ENCODE results near the gene MORC2. TPM values are rescaled to one million over a fixed set of nuclear protein-coding genes. Genes with fewer than 3 reads are reported as not detected.

Gene MORC2
- total RNA-seq, 1 experiment from 2014 or later = 25.4 TPM

DNA sequence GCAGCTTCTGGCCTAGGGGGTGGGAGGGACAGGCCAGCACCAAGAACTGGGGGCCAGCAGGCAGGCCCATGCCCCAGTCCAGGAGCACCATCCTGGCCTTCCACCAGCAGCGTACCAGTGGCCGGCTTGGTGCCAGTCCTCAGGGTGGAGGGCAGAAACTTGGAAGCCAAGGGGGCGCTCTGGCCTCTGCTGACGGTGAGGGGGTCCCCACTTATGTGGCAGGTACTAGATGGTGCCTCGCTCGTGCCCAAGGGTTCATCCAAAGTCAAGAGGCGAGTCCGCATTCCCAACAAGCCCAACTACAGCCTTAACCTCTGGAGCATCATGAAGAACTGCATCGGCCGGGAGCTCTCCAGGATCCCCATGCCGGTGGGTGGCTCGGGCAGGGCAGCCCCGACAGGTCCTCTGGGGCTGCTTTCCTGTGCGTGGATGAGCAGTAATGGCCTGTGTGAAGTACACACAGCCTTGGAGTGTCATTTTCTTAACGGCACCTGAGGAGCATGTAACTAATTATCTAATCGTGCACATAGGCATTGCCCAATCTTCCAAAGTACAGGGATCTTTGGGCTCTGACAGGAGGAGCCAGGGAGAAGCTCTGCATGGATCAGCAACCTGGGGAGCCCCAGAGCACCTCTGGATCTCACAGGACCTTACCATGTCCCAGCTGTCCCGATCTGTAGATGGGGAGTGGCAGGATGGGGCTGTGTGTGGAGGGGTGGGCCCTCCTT is 79.1 kb downstream of the MORC2 start:
- Histone ChIP-seq H3K4me1 (ENCODE audit: control insufficient read depth in 1 of 2, insufficient read depth in 2 of 2, low read length in 2 of 2) (no peaks in the 10 kb centered on the region), H3K9me2 (ENCODE audit: insufficient read depth) (no peaks in the 10 kb centered on the region), H3K27me3 (ENCODE audit: insufficient read depth, low read length) (no peaks in the 10 kb centered on the region), H3K4me3 (replicated peaks in 1 of 2; ENCODE audit: low read depth in 1 of 2, low read length in 2 of 2) (no peak overlapping the region), H3K4me2 (ENCODE audit: low read length) (no peak overlapping the region), H3K9ac (ENCODE audit: low read length) (no peak overlapping the region), H2AFZ (ENCODE audit: low read depth, low read length, poor library complexity, severe bottlenecking) (no peak overlapping the region), H3K36me3 (ENCODE audit: control insufficient read depth in 1 of 2, insufficient read depth in 2 of 2, low read length in 2 of 2) (no peaks in the 10 kb centered on the region), H3K9me3 (ENCODE audit: control insufficient read depth in 1 of 2, insufficient read depth in 1 of 2, low read depth in 1 of 2, low read length in 2 of 2) (no peaks in the 10 kb centered on the region), H3K27ac (ENCODE audit: low read depth, low read length) (no peak overlapping the region), H4K20me1 (ENCODE audit: insufficient read depth) (no peaks in the 10 kb centered on the region), H3K79me2 (ENCODE audit: insufficient read depth, low read length) (no peaks in the 10 kb centered on the region)
- intact Hi-C loops (cut with micrococcal nuclease) = no loop called here
- no peak for DNase-seq (ENCODE audit: low read depth, low spot score)
- BruUV-seq (replicated peaks) = no TSS peak
- ChIA-PET CTCF (interaction anchor here (3.2 kb wide), 1 partner anchor 126 kb away, joined by 19 read pairs; no protein-coding TSS in a partner anchor), POLR2A (no interaction called here), RAD21 (ENCODE audit: low non-redundant PET in 1 of 2, low total read pairs in 2 of 2, uncharacterized antibody in 2 of 2, unreplicated experiment in 2 of 2) (no interaction called here)
- TF ChIP-seq EZH2phosphoT487 (IDR thresholded peaks at IDR 0.05; ENCODE audit: borderline replicate concordance) (no peak), FOSL1 (IDR thresholded peaks at IDR 0.05; ENCODE audit: low read depth) (no peak), CEBPB (IDR thresholded peaks at IDR 0.05; ENCODE audit: low read depth) (no peak), TCF7L2 (IDR thresholded peaks at IDR 0.05; ENCODE audit: borderline replicate concordance, extremely low read depth, insufficient read depth, insufficient read length) (no peak), ELF1 (IDR thresholded peaks at IDR 0.05; ENCODE audit: borderline replicate concordance, low read depth) (no peak), SRF (IDR thresholded peaks at IDR 0.05; ENCODE audit: low read depth) (no peak), EZH2 (IDR thresholded peaks at IDR 0.05) (no peak), ZFX (IDR thresholded peaks at IDR 0.05) (no peak), CBX3 (IDR thresholded peaks at IDR 0.05; ENCODE audit: low read depth) (no peak), RAD21 (IDR thresholded peaks at IDR 0.05; ENCODE audit: low read depth) (no peak), YY1 (IDR thresholded peaks at IDR 0.05; ENCODE audit: extremely low read depth, insufficient replicate concordance, low read depth, low read length) (no peak), POLR2AphosphoS5 (IDR thresholded peaks at IDR 0.05; ENCODE audit: low read depth, low read length) (no peak), JUND (IDR thresholded peaks at IDR 0.05) (no peak), EGR1 (IDR thresholded peaks at IDR 0.05; ENCODE audit: low read depth) (no peak), SIN3A (IDR thresholded peaks at IDR 0.05; ENCODE audit: low read depth) (no peak), SP1 (IDR thresholded peaks at IDR 0.05; ENCODE audit: low read depth) (no peak)
- TF ChIP-seq, protein P1, sequence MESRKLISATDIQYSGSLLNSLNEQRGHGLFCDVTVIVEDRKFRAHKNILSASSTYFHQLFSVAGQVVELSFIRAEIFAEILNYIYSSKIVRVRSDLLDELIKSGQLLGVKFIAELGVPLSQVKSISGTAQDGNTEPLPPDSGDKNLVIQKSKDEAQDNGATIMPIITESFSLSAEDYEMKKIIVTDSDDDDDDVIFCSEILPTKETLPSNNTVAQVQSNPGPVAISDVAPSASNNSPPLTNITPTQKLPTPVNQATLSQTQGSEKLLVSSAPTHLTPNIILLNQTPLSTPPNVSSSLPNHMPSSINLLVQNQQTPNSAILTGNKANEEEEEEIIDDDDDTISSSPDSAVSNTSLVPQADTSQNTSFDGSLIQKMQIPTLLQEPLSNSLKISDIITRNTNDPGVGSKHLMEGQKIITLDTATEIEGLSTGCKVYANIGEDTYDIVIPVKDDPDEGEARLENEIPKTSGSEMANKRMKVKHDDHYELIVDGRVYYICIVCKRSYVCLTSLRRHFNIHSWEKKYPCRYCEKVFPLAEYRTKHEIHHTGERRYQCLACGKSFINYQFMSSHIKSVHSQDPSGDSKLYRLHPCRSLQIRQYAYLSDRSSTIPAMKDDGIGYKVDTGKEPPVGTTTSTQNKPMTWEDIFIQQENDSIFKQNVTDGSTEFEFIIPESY (IDR thresholded peaks at IDR 0.05; ENCODE audit: extremely low read depth, insufficient replicate concordance, low read length) = no peak
- TF ChIP-seq, protein P2, sequence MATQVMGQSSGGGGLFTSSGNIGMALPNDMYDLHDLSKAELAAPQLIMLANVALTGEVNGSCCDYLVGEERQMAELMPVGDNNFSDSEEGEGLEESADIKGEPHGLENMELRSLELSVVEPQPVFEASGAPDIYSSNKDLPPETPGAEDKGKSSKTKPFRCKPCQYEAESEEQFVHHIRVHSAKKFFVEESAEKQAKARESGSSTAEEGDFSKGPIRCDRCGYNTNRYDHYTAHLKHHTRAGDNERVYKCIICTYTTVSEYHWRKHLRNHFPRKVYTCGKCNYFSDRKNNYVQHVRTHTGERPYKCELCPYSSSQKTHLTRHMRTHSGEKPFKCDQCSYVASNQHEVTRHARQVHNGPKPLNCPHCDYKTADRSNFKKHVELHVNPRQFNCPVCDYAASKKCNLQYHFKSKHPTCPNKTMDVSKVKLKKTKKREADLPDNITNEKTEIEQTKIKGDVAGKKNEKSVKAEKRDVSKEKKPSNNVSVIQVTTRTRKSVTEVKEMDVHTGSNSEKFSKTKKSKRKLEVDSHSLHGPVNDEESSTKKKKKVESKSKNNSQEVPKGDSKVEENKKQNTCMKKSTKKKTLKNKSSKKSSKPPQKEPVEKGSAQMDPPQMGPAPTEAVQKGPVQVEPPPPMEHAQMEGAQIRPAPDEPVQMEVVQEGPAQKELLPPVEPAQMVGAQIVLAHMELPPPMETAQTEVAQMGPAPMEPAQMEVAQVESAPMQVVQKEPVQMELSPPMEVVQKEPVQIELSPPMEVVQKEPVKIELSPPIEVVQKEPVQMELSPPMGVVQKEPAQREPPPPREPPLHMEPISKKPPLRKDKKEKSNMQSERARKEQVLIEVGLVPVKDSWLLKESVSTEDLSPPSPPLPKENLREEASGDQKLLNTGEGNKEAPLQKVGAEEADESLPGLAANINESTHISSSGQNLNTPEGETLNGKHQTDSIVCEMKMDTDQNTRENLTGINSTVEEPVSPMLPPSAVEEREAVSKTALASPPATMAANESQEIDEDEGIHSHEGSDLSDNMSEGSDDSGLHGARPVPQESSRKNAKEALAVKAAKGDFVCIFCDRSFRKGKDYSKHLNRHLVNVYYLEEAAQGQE (IDR thresholded peaks at IDR 0.05; ENCODE audit: low read depth) = no peak
- TF ChIP-seq, protein P3, sequence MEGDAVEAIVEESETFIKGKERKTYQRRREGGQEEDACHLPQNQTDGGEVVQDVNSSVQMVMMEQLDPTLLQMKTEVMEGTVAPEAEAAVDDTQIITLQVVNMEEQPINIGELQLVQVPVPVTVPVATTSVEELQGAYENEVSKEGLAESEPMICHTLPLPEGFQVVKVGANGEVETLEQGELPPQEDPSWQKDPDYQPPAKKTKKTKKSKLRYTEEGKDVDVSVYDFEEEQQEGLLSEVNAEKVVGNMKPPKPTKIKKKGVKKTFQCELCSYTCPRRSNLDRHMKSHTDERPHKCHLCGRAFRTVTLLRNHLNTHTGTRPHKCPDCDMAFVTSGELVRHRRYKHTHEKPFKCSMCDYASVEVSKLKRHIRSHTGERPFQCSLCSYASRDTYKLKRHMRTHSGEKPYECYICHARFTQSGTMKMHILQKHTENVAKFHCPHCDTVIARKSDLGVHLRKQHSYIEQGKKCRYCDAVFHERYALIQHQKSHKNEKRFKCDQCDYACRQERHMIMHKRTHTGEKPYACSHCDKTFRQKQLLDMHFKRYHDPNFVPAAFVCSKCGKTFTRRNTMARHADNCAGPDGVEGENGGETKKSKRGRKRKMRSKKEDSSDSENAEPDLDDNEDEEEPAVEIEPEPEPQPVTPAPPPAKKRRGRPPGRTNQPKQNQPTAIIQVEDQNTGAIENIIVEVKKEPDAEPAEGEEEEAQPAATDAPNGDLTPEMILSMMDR (IDR thresholded peaks at IDR 0.05 in 2 of 3, conservative IDR thresholded peaks at IDR 0.05 in 1 of 3; ENCODE audit: borderline replicate concordance in 1 of 3, insufficient read depth in 1 of 3, low read depth in 2 of 3, low read length in 2 of 3) = no peak
- TF ChIP-seq, protein P4, sequence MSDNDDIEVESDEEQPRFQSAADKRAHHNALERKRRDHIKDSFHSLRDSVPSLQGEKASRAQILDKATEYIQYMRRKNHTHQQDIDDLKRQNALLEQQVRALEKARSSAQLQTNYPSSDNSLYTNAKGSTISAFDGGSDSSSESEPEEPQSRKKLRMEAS (IDR thresholded peaks at IDR 0.05) = no peak
- ATAC-seq = no peak
